GM23338 (cell line): Measurements from ENCODE around the gene CT45A7. TPM values are rescaled to one million over a fixed set of nuclear protein-coding genes. Genes with fewer than 3 reads are reported as not detected.
"Not testable (repeated sequence)": the region's sequence is repeated elsewhere in the genome, so short reads cannot be mapped to it uniquely, and the experiment has no call there.

Source experiments
- ATAC-seq: fragments of 200-7000 bp; cut with Tn5 transposase; 3 replicates; pipeline ENCODE4 v1.9.1; 2020
- DNase-seq: peaks from one replicate; pipeline ENCODE4 v3.0.0-alpha.2; 2015; ENCODE audit warnings: low spot score
- H2AFZ ChIP-seq: fragments of 200-600 bp; sonication (generic); 2 replicates; pipeline ENCODE4 v1.8.0; 2016; ENCODE audit warnings: antibody characterized with exemption, mild to moderate bottlenecking, moderate library complexity
- H3F3A ChIP-seq: fragments of 200-600 bp; sonication (generic); replicated peaks from 2 replicates; pipeline ENCODE4 v1.8.0; 2017; ENCODE audit warnings: antibody characterized with exemption, mixed run types, low read depth
- H3K27ac ChIP-seq: fragments of 200-600 bp; sonication (generic); 2 replicates; pipeline ENCODE4 v1.6.1; 2016; ENCODE audit warnings: low read depth
- H3K27me3 ChIP-seq: fragments of 200-600 bp; sonication (generic); 2 replicates; pipeline ENCODE4 v1.8.0; 2016; ENCODE audit warnings: mild to moderate bottlenecking, mixed run types, moderate library complexity; ENCODE audit not compliant: insufficient read depth
- H3K36me3 ChIP-seq: fragments of 200-600 bp; sonication (generic); 2 replicates; pipeline ENCODE4 v1.8.0; 2016; ENCODE audit warnings: mild to moderate bottlenecking; ENCODE audit not compliant: insufficient read depth
- H3K4me1 ChIP-seq: fragments of 200-600 bp; sonication (generic); 2 replicates; pipeline ENCODE4 v1.8.0; 2016; ENCODE audit warnings: mild to moderate bottlenecking, moderate library complexity; ENCODE audit not compliant: insufficient read depth
- H3K4me2 ChIP-seq: fragments of 200-600 bp; sonication (generic); 2 replicates; pipeline ENCODE4 v1.7.1; 2017; ENCODE audit warnings: mixed run types
- H3K4me3 ChIP-seq: fragments of 200-600 bp; sonication (generic); 2 replicates; pipeline ENCODE4 v1.6.1; 2016; ENCODE audit warnings: mixed run types
- H3K79me2 ChIP-seq: fragments of 200-600 bp; sonication (generic); replicated peaks from 2 replicates; pipeline ENCODE4 v1.8.0; 2017; ENCODE audit warnings: mild to moderate bottlenecking; ENCODE audit not compliant: insufficient read depth
- H3K9me2 ChIP-seq: fragments of 200-600 bp; sonication (generic); 2 replicates; pipeline ENCODE4 v1.8.0; 2017; ENCODE audit not compliant: insufficient read depth
- H4K20me1 ChIP-seq: fragments of 200-600 bp; sonication (generic); replicated peaks from 2 replicates; pipeline ENCODE4 v1.8.0; 2017; ENCODE audit warnings: mild to moderate bottlenecking; ENCODE audit not compliant: insufficient read depth
- H3K27ac Mint-ChIP-seq: 2 replicates; pipeline ENCODE4 v1.8.0; 2020; ENCODE audit warnings: inconsistent platforms, mild to moderate bottlenecking, moderate library complexity, mixed read lengths
- H3K27me3 Mint-ChIP-seq: 3 replicates; pipeline ENCODE4 v1.8.0; 2022; ENCODE audit warnings: low read depth, mild to moderate bottlenecking, moderate library complexity, mixed read lengths, inconsistent platforms; ENCODE audit not compliant: insufficient read depth, poor library complexity
- H3K36me3 Mint-ChIP-seq: 3 replicates; pipeline ENCODE4 v1.8.0; 2021; ENCODE audit warnings: low read depth, mild to moderate bottlenecking, inconsistent platforms, moderate library complexity, mixed read lengths
- H3K4me1 Mint-ChIP-seq: 3 replicates; pipeline ENCODE4 v1.8.0; 2020; ENCODE audit warnings: mild to moderate bottlenecking, inconsistent platforms, mixed read lengths
- H3K4me3 Mint-ChIP-seq: 3 replicates; pipeline ENCODE4 v1.8.0; 2021; ENCODE audit warnings: moderate library complexity, mild to moderate bottlenecking, inconsistent platforms, mixed read lengths
- H3K9me3 Mint-ChIP-seq: 3 replicates; pipeline ENCODE4 v1.8.0; 2020; ENCODE audit warnings: moderate library complexity, mild to moderate bottlenecking, inconsistent platforms, mixed read lengths
- long read RNA-seq: library from polyadenylated mRNA; unstranded; transcript quantifications from one replicate; pipeline ENCODE4 v2.0.0, GENCODE V29; 2020; ENCODE audit not compliant: unreplicated experiment
- polyA plus RNA-seq: library from polyadenylated mRNA; unstranded; fragments of >200 nt; fragmentation: Nextera tagmentation; extraction: Ambion mirVana; gene quantifications from 2 replicates; pipeline ENCODE4 v1.2.1, GENCODE V29; 2016
- total RNA-seq: library from RNA; depleted of rRNA; stranded (reverse); fragments of >200 nt; shearing (Covaris generic); gene quantifications from 2 replicates; pipeline ENCODE4 v1.2.3, GENCODE V29; 2014; rRNA removed

CT45A7 gene
- total RNA-seq (not detected in 2 replicates), polyA plus RNA-seq (not detected in 2 replicates)
- long read RNA-seq: 0 reads

GRCh38 chrX:135837180-135837579 lies at the start of gene CT45A7:
Gene CT45A7 (minus strand): TSS chrX:135837280. CDS start chrX:135833533, 3,747 bp downstream.
- H2AFZ ChIP-seq, H3K9me2 ChIP-seq, DNase-seq, H3K4me1 Mint-ChIP-seq, H3F3A ChIP-seq, H3K27ac Mint-ChIP-seq, ATAC-seq, H3K4me1 ChIP-seq, H4K20me1 ChIP-seq, H3K4me2 ChIP-seq, H3K4me3 ChIP-seq, H3K79me2 ChIP-seq, H3K36me3 ChIP-seq, H3K27me3 ChIP-seq, H3K9me3 Mint-ChIP-seq, H3K27ac ChIP-seq, H3K27me3 Mint-ChIP-seq, H3K4me3 Mint-ChIP-seq, H3K36me3 Mint-ChIP-seq: not testable (repeated sequence)

- not testable (repeated sequence) for H3K27me3 Mint-ChIP-seq, H3K9me3 Mint-ChIP-seq, H3K27ac ChIP-seq, ATAC-seq, H3K9me2 ChIP-seq, H3K4me3 Mint-ChIP-seq, H2AFZ ChIP-seq, H3K27ac Mint-ChIP-seq, H3F3A ChIP-seq, H3K36me3 Mint-ChIP-seq, H3K4me1 ChIP-seq, H3K79me2 ChIP-seq, H3K27me3 ChIP-seq, H4K20me1 ChIP-seq, DNase-seq, H3K36me3 ChIP-seq, H3K4me2 ChIP-seq, H3K4me3 ChIP-seq, H3K4me1 Mint-ChIP-seq
These were observed 45.7 kb upstream of the CT45A7 start for GRCh38 chrX:135882741-135883140.

- ATAC-seq, H4K20me1 ChIP-seq, H3K36me3 Mint-ChIP-seq, H3K36me3 ChIP-seq, H3F3A ChIP-seq, H3K4me3 Mint-ChIP-seq, DNase-seq, H3K9me2 ChIP-seq, H3K79me2 ChIP-seq, H3K27ac ChIP-seq, H3K4me1 Mint-ChIP-seq, H3K27ac Mint-ChIP-seq, H3K4me3 ChIP-seq, H3K9me3 Mint-ChIP-seq, H3K27me3 Mint-ChIP-seq, H2AFZ ChIP-seq, H3K4me1 ChIP-seq, H3K27me3 ChIP-seq, H3K4me2 ChIP-seq: not testable (repeated sequence)
These were observed 34.6 kb upstream of the CT45A7 start, which contains the start of gene CT45A9 for GRCh38 chrX:135871712-135872111. Gene CT45A9 (minus strand): TSS chrX:135871812. CDS start chrX:135868061, 3,751 bp downstream.

GRCh38 chrX:135854438-135854837 lies 17.4 kb upstream of the CT45A7 start, which contains the start of gene CT45A8:
Gene CT45A8 (minus strand): TSS chrX:135854538. CDS start chrX:135850783, 3,755 bp downstream.
- not testable (repeated sequence) for H4K20me1 ChIP-seq, ATAC-seq, H2AFZ ChIP-seq, H3K27me3 Mint-ChIP-seq, H3K4me3 ChIP-seq, H3K4me3 Mint-ChIP-seq, H3K36me3 ChIP-seq, H3F3A ChIP-seq, H3K36me3 Mint-ChIP-seq, DNase-seq, H3K4me2 ChIP-seq, H3K79me2 ChIP-seq, H3K27ac ChIP-seq, H3K9me3 Mint-ChIP-seq, H3K4me1 ChIP-seq, H3K27me3 ChIP-seq, H3K27ac Mint-ChIP-seq, H3K4me1 Mint-ChIP-seq, H3K9me2 ChIP-seq

- not testable (repeated sequence) for H3K36me3 ChIP-seq, H4K20me1 ChIP-seq, H3K9me2 ChIP-seq, H3K27ac ChIP-seq, H3K79me2 ChIP-seq, H3K36me3 Mint-ChIP-seq, H3K4me3 ChIP-seq, ATAC-seq, H3K4me2 ChIP-seq, DNase-seq, H3K27ac Mint-ChIP-seq, H3K4me3 Mint-ChIP-seq, H3K4me1 ChIP-seq, H3K27me3 ChIP-seq, H2AFZ ChIP-seq, H3K4me1 Mint-ChIP-seq, H3F3A ChIP-seq, H3K9me3 Mint-ChIP-seq, H3K27me3 Mint-ChIP-seq
These were observed 17.2 kb downstream of the CT45A7 start, which contains the start of gene CT45A2 for GRCh38 chrX:135819912-135820311. Gene CT45A2 (minus strand): TSS chrX:135820012. CDS start chrX:135816265, 3,747 bp downstream.

GRCh38 chrX:135802687-135803086 lies 34.4 kb downstream of the CT45A7 start, which contains the start of gene CT45A6:
Gene CT45A6 (minus strand): TSS chrX:135802787. CDS start chrX:135798993, 3,794 bp downstream.
- not testable (repeated sequence) for H3K27me3 Mint-ChIP-seq, H3K9me3 Mint-ChIP-seq, H3K27ac Mint-ChIP-seq, H4K20me1 ChIP-seq, H3K4me1 ChIP-seq, H3K36me3 Mint-ChIP-seq, DNase-seq, H3K36me3 ChIP-seq, H3K4me3 ChIP-seq, H3F3A ChIP-seq, H3K79me2 ChIP-seq, H3K9me2 ChIP-seq, H3K4me2 ChIP-seq, H3K27me3 ChIP-seq, H3K4me1 Mint-ChIP-seq, H2AFZ ChIP-seq, ATAC-seq, H3K4me3 Mint-ChIP-seq, H3K27ac ChIP-seq

GRCh38 chrX:135785403-135785802 lies 51.7 kb downstream of the CT45A7 start, which contains the start of gene CT45A5:
Gene CT45A5 (minus strand): TSS chrX:135785503. CDS start chrX:135781729, 3,774 bp downstream.
- H3K27me3 Mint-ChIP-seq, H3K27me3 ChIP-seq, H3K27ac ChIP-seq, H3K36me3 Mint-ChIP-seq, H3K36me3 ChIP-seq, H3K4me1 ChIP-seq, H3K9me2 ChIP-seq, H3K79me2 ChIP-seq, H3K27ac Mint-ChIP-seq, H3K4me3 Mint-ChIP-seq, H3K9me3 Mint-ChIP-seq, ATAC-seq, DNase-seq, H3K4me3 ChIP-seq, H3F3A ChIP-seq, H3K4me2 ChIP-seq, H2AFZ ChIP-seq, H4K20me1 ChIP-seq, H3K4me1 Mint-ChIP-seq: not testable (repeated sequence)
